Measurements from ENCODE around the gene LDLRAD2. TPM values are rescaled to one million over a fixed set of nuclear protein-coding genes. Genes with fewer than 3 reads are reported as not detected.
A peak's percentile ranks its signal among the peaks of the same experiment; 100 is the strongest.

The LDLRAD2 gene
- total and polyA plus RNA-seq, 10 of the 15 experiments (the other 5 are each of a cell fraction or from before 2014, with no cell fraction given): 0.04 to 0.23 (median 0.11) TPM; not detected in 7

DNA sequence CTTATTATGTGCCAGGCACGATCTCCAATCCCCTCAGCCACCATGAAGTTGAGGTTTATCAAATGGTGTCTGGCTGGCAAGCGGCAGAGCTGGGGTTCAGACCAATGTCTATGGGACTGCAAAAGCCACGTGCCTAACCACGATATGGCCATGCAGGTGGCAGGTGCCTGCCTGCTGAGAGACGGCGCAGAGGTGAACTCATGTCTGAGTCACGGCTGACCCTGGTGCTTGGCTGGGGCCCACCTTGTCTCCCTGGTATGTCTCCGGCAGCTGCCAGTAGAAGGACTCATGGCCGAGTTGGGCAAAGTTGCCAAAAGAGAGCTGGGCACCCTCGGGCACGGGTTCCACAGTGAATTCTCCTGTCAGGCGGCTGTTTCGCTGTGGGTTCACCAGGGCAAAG, 59.9 kb downstream of the LDLRAD2 start:
- intact Hi-C loops (cut with micrococcal nuclease; ENCODE audit: unreplicated experiment) (no loop called here), in situ Hi-C loops (cut with MboI) (no loop called here)
- Histone ChIP-seq H3K36me3 (ENCODE audit: control insufficient read depth in 2 of 2, insufficient read depth in 2 of 2, low read length in 1 of 2) (no peaks in the 10 kb centered on the region), H3K27ac (ENCODE audit: control insufficient read depth, insufficient read depth) (no peak overlapping the region), H3K79me2 (ENCODE audit: control insufficient read depth, insufficient read depth, low read length) (no peaks in the 10 kb centered on the region), H3K4me1 (ENCODE audit: control insufficient read depth, insufficient read depth, low read length) (peaks cover 10% of the 10 kb centered on the region), H3K27me3 (replicated peaks in 1 of 2; ENCODE audit: control insufficient read depth in 2 of 2, insufficient read depth in 2 of 2, low read length in 1 of 2) (no peaks in the 10 kb centered on the region; a peak in 1 of 4 replicates), H3K9me3 (replicated peaks; ENCODE audit: control insufficient read depth, insufficient read depth, low read length) (no peaks in the 10 kb centered on the region), H2AFZ (ENCODE audit: control insufficient read depth, low read depth, low read length) (no peak overlapping the region), H3K4me3 (no peak overlapping the region), H3K9ac (ENCODE audit: control insufficient read depth, insufficient read depth, low read length) (no peak overlapping the region), H4K20me1 (ENCODE audit: control insufficient read depth, insufficient read depth) (no peaks in the 10 kb centered on the region), H3K4me2 (ENCODE audit: control insufficient read depth, insufficient read depth) (no peak overlapping the region)
- ChIA-PET POLR2A (no interaction called here), CTCF (interaction anchor here (0.6 to 0.7 kb wide), 2 partner anchors 16 to 168 kb away, joined by 3 read pairs; no protein-coding TSS in a partner anchor), SMC1A (ENCODE audit: uncharacterized antibody, unreplicated experiment) (interaction anchor here (1.0 kb wide), 1 partner anchor 18 kb away, joined by 4 read pairs; no protein-coding TSS in a partner anchor), RAD21 (ENCODE audit: unreplicated experiment) (no interaction called here)
- no peak for TF ChIP-seq GATAD2B (conservative IDR thresholded peaks at IDR 0.05; ENCODE audit: low read depth)
- peak in 1 of 2 experiments; percentile 49; a peak in 1 of 4 replicates for TF ChIP-seq BHLHE40 (IDR thresholded peaks at IDR 0.05; ENCODE audit: borderline replicate concordance in 1 of 2, low read depth in 2 of 2, low read length in 1 of 2)
- no TSS peak for BruUV-seq (replicated peaks)
- FAIRE-seq (no peak), ATAC-seq (peak; percentile 30; the same call in 2 of the 3 replicates), DNase-seq (ENCODE audit: low read depth, low spot score) (no peak)
- WGBS (ENCODE audit: insufficient coverage, insufficient replicate concordance, low lambda C conversion rate, missing lambda C conversion rate): 38% methylated on average over 13 of the region's 13 CpGs

DNA sequence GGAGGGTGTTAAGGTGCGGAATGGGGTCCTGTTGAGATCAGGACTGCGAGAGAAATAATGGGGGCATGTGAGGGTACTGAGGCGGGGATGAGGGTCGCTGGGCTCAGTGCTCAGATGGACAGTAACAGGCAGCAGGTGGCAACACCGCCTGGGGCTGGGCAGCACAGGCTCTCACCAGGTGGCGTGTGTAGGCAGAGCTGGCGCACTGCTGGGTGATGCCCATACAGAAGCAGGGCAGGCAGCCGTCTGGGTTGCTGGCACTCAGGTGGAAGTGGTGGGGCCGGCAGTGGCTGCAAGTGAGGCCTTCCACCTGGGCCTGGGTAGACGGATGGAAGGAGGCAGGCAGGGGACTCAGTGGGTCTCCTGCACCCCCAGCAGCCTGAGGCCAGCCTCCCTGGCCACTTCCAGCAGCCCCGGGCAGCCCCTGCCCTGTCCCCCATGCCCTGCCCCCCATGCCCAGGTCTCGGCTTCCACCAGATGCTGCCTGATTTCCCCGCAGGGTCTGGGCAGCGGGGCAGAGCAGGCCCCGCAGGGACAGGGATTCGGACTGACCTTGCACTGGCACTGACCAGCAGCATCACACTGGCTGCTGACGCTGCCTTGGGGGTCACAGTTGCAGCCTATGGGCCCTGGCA, 60.5 kb downstream of the LDLRAD2 start:
- no peak overlapping the region for H3K4me2 ChIP-seq (ENCODE audit: control insufficient read depth, insufficient read depth)
- no peak overlapping the region for H3K27ac ChIP-seq (ENCODE audit: control insufficient read depth, insufficient read depth)
- in situ Hi-C loops (cut with MboI) (no loop called here), intact Hi-C loops (cut with micrococcal nuclease; ENCODE audit: unreplicated experiment) (no loop called here)
- no peaks in the 10 kb centered on the region for H3K36me3 ChIP-seq (ENCODE audit: control insufficient read depth in 2 of 2, insufficient read depth in 2 of 2, low read length in 1 of 2)
- BruUV-seq (replicated peaks): no TSS peak
- no peaks in the 10 kb centered on the region for H3K79me2 ChIP-seq (ENCODE audit: control insufficient read depth, insufficient read depth, low read length)
- ChIA-PET SMC1A (ENCODE audit: uncharacterized antibody, unreplicated experiment) (no interaction called here), POLR2A (no interaction called here), RAD21 (ENCODE audit: unreplicated experiment) (no interaction called here), CTCF (no interaction called here)
- H3K27me3 ChIP-seq (replicated peaks in 1 of 2; ENCODE audit: control insufficient read depth in 2 of 2, insufficient read depth in 2 of 2, low read length in 1 of 2): no peaks in the 10 kb centered on the region; a peak in 1 of 4 replicates
- ATAC-seq: no peak
- no peak overlapping the region for H2AFZ ChIP-seq (ENCODE audit: control insufficient read depth, low read depth, low read length)
- DNase-seq (ENCODE audit: low read depth, low spot score): no peak
- WGBS (ENCODE audit: insufficient coverage, insufficient replicate concordance, low lambda C conversion rate, missing lambda C conversion rate): 51% methylated on average over 17 of the region's 17 CpGs
- H3K4me3 ChIP-seq: no peak overlapping the region
- no peaks in the 10 kb centered on the region for H3K9me3 ChIP-seq (replicated peaks; ENCODE audit: control insufficient read depth, insufficient read depth, low read length)
- no peak for FAIRE-seq
- H3K4me1 ChIP-seq (ENCODE audit: control insufficient read depth, insufficient read depth, low read length): peaks cover 4% of the 10 kb centered on the region
- H4K20me1 ChIP-seq (ENCODE audit: control insufficient read depth, insufficient read depth): no peaks in the 10 kb centered on the region
- no peak overlapping the region for H3K9ac ChIP-seq (ENCODE audit: control insufficient read depth, insufficient read depth, low read length)
- no peak for TF ChIP-seq RCOR1 (conservative IDR thresholded peaks at IDR 0.05; ENCODE audit: low read depth, low read length)
- no peak for TF ChIP-seq SRF (IDR thresholded peaks at IDR 0.05; ENCODE audit: low read depth in 2 of 2, low read length in 2 of 2)
- TF ChIP-seq BCL11A (IDR thresholded peaks at IDR 0.05; ENCODE audit: low read depth, low read length): no peak
- no peak for TF ChIP-seq ZBED1 (IDR thresholded peaks at IDR 0.05; ENCODE audit: borderline replicate concordance)
- no peak for TF ChIP-seq CEBPB (IDR thresholded peaks at IDR 0.05; ENCODE audit: borderline replicate concordance in 1 of 2, low read depth in 2 of 2, low read length in 2 of 2)
- TF ChIP-seq, protein P1, sequence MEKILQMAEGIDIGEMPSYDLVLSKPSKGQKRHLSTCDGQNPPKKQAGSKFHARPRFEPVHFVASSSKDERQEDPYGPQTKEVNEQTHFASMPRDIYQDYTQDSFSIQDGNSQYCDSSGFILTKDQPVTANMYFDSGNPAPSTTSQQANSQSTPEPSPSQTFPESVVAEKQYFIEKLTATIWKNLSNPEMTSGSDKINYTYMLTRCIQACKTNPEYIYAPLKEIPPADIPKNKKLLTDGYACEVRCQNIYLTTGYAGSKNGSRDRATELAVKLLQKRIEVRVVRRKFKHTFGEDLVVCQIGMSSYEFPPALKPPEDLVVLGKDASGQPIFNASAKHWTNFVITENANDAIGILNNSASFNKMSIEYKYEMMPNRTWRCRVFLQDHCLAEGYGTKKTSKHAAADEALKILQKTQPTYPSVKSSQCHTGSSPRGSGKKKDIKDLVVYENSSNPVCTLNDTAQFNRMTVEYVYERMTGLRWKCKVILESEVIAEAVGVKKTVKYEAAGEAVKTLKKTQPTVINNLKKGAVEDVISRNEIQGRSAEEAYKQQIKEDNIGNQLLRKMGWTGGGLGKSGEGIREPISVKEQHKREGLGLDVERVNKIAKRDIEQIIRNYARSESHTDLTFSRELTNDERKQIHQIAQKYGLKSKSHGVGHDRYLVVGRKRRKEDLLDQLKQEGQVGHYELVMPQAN (conservative IDR thresholded peaks at IDR 0.05): no peak
- TF ChIP-seq, protein P2, sequence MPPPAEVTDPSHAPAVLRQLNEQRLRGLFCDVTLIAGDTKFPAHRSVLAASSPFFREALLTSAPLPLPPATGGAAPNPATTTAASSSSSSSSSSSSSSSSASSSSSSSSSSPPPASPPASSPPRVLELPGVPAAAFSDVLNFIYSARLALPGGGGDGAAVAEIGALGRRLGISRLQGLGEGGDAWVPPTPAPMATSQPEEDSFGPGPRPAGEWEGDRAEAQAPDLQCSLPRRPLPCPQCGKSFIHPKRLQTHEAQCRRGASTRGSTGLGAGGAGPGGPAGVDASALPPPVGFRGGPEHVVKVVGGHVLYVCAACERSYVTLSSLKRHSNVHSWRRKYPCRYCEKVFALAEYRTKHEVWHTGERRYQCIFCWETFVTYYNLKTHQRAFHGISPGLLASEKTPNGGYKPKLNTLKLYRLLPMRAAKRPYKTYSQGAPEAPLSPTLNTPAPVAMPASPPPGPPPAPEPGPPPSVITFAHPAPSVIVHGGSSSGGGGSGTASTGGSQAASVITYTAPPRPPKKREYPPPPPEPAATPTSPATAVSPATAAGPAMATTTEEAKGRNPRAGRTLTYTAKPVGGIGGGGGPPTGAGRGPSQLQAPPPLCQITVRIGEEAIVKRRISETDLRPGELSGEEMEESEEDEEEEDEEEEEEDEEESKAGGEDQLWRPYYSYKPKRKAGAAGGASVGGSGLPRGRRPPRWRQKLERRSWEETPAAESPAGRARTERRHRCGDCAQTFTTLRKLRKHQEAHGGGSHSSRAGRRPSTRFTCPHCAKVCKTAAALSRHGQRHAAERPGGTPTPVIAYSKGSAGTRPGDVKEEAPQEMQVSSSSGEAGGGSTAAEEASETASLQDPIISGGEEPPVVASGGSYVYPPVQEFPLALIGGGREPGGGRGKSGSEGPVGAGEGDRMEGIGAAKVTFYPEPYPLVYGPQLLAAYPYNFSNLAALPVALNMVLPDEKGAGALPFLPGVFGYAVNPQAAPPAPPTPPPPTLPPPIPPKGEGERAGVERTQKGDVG (CRISPR knock-in tag; IDR thresholded peaks at IDR 0.05): no peak

All from GM12878 (cell line).